Osteocyte (in vitro differentiated cells): Measurements from ENCODE around the gene APBA2. TPM values are rescaled to one million over a fixed set of nuclear protein-coding genes. Genes with fewer than 3 reads are reported as not detected.

ENCODE experiments used
- DNase-seq: peaks from one replicate; pipeline ENCODE4 v3.0.0; 2021; ENCODE audit warnings: mixed read lengths; ENCODE audit not compliant: unreplicated experiment; ENCODE audit errors: extremely low spot score
- H3K27ac Mint-ChIP-seq: one replicate; pipeline ENCODE4 v1.8.0; 2021; ENCODE audit warnings: mild to moderate bottlenecking, mixed read lengths; ENCODE audit not compliant: unreplicated experiment
- H3K27me3 Mint-ChIP-seq: one replicate; pipeline ENCODE4 v1.8.0; 2021; ENCODE audit warnings: mixed read lengths; ENCODE audit not compliant: unreplicated experiment
- H3K36me3 Mint-ChIP-seq: one replicate; pipeline ENCODE4 v1.8.0; 2021; ENCODE audit warnings: mixed read lengths; ENCODE audit not compliant: unreplicated experiment
- H3K4me1 Mint-ChIP-seq: one replicate; pipeline ENCODE4 v1.8.0; 2021; ENCODE audit warnings: mixed read lengths; ENCODE audit not compliant: unreplicated experiment
- H3K4me3 Mint-ChIP-seq: one replicate; pipeline ENCODE4 v1.8.0; 2021; ENCODE audit warnings: mild to moderate bottlenecking, moderate library complexity, mixed read lengths; ENCODE audit not compliant: unreplicated experiment
- H3K9me3 Mint-ChIP-seq: one replicate; pipeline ENCODE4 v1.8.0; 2021; ENCODE audit warnings: mixed read lengths; ENCODE audit not compliant: unreplicated experiment
- CTCF ChIP-seq: fragments of 200-600 bp; sonication (generic); IDR thresholded peaks from 2 replicates; pipeline ENCODE4 v1.5.0; 2021; ENCODE audit warnings: antibody characterized with exemption, mild to moderate bottlenecking, moderate library complexity
- total RNA-seq: library from RNA; stranded (reverse); gene quantifications from 2 replicates; pipeline ENCODE4 v1.2.1, GENCODE V29; 2021

The APBA2 gene
- total RNA-seq, 1 donor from 2014 or later: 23.5 TPM

- H3K4me3 Mint-ChIP-seq: no peak overlapping the region
- H3K4me1 Mint-ChIP-seq: peaks cover 16% of the 10 kb centered on the region
- DNase-seq: no peak
- no peak overlapping the region for H3K27ac Mint-ChIP-seq
- no peaks in the 10 kb centered on the region for H3K27me3 Mint-ChIP-seq
- peaks cover 2% of the 10 kb centered on the region for H3K36me3 Mint-ChIP-seq
- TF ChIP-seq CTCF: no peak
- no peaks in the 10 kb centered on the region for H3K9me3 Mint-ChIP-seq
These were observed 12.2 kb downstream of the APBA2 start for GRCh38 chr15:28897861-28898585.

GRCh38 chr15:28899061-28899738, 13.4 kb downstream of the APBA2 start:
- Mint-ChIP-seq H3K4me1 (peaks cover 13% of the 10 kb centered on the region), H3K4me3 (no peak overlapping the region), H3K9me3 (no peaks in the 10 kb centered on the region), H3K36me3 (peaks cover 2% of the 10 kb centered on the region), H3K27me3 (no peaks in the 10 kb centered on the region), H3K27ac (no peak overlapping the region)
- TF ChIP-seq CTCF: no peak
- DNase-seq: no peak

GRCh38 chr15:28900041-28900891, 14.5 kb downstream of the APBA2 start:
- no peaks in the 10 kb centered on the region for H3K9me3 Mint-ChIP-seq
- no peak for TF ChIP-seq CTCF
- H3K36me3 Mint-ChIP-seq: peaks cover 2% of the 10 kb centered on the region
- no peak overlapping the region for H3K27ac Mint-ChIP-seq
- peaks cover 13% of the 10 kb centered on the region for H3K4me1 Mint-ChIP-seq
- DNase-seq: no peak
- H3K4me3 Mint-ChIP-seq: no peak overlapping the region
- no peaks in the 10 kb centered on the region for H3K27me3 Mint-ChIP-seq

- Mint-ChIP-seq H3K27me3 (no peaks in the 10 kb centered on the region), H3K4me3 (no peak overlapping the region), H3K4me1 (peaks cover 13% of the 10 kb centered on the region), H3K36me3 (peaks cover 2% of the 10 kb centered on the region), H3K27ac (no peak overlapping the region), H3K9me3 (no peaks in the 10 kb centered on the region)
- no peak for DNase-seq
- no peak for TF ChIP-seq CTCF
These were observed 15.3 kb downstream of the APBA2 start for GRCh38 chr15:28900892-28901586.
